ENCODE data around the gene SF3B5. TPM values are rescaled to one million over a fixed set of nuclear protein-coding genes. Genes with fewer than 3 reads are reported as not detected.
"Not testable (repeated sequence)": the region's sequence is repeated elsewhere in the genome, so short reads cannot be mapped to it uniquely, and the experiment has no call there.

Gene SF3B5
- total RNA-seq, 1 donor from 2014 or later, result 110 TPM

DNA sequence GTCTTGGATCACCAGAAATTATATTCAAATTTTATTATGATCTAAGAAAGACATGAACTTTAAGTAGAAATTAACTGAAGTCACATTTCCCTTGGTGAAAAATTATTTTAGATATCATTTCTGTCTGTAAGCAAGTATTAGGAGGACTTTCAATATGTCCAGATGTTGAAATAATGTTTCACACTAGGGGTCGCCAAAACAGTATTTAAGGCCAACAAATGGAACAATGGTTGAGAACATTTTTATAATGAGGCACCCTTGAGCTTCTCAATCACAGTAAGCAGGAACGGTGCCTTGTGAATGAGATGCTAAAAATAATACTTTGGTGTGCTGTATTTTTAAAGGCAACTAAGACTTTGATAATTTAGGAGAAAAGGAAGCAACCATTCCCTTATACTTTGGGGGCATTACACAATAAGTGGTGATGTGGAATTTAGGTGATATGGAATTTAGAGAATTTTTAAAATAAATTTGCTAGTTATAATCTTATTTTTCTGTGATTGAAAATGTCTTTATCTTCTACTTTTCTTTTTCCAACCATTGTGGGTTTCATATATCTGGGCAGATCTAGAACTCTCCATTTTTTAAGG is 9.6 kb upstream of the SF3B5 start:
- no peak for DNase-seq (ENCODE audit: low spot score)

DNA sequence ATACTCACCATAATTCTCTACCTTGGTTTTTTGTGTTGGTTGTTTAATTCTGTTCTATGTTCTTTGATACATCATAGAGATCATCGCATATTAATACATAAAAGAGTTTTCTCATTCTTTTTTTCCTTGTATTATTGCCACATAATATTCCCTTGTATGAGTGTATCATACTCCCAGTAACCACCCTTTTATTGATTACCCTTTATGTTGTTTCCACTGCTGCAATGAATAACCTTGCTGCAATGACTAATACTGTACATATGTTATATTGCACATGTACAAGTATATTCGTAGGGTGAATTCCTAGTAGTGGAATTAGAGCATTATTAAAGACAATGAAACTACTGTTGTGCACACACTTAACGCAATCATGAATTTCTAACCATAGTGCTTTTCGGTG is 9.1 kb upstream of the SF3B5 start:
- DNase-seq (ENCODE audit: low spot score), result no peak

DNA sequence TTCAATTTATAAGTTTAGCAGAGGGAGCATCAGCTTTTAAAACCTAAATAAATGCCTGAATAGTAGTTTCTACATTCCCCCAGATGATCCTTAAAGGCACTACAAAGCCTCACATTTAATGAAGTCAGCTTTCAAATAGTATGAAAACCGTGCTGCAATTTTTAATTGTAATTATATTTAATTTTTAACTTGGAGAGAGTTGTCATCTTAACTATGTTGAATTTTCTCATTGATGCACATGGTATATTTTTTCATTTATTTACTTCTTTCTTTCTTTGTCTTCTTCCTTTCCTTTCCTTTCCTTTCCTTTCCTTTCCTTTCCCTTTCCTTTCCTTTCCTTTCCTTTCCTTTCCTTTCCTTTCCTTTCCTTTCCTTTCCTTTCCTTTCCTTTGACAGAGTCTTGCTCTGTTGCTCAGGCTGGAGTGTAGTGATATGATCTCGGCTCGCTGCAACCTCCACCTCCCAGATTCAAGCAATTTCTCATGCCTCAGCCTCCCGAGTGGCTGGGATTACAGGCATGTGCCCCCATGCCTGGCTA is 7.7 kb upstream of the SF3B5 start:
- DNase-seq (ENCODE audit: low spot score), result no peak

DNA sequence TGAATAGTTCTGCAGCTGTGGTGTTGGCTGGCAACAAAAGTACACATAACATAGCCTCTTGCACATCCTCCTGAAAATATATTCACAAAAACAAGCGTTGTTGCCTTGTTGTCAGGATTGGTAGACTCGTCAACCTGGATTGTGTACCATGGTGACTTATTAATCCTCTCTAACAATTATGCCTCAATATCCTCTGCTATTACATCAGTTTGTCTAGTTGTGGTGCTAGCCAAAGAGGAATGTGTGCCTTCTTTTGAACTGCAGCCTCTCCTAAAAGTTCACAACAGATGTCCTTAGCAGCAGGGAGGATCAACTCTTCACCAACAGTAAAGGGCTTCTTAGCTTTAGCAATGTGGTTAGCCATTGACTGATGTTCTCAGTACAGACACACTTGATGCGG is 3.6 kb upstream of the SF3B5 start:
- DNase-seq (ENCODE audit: low spot score), result no peak

DNA sequence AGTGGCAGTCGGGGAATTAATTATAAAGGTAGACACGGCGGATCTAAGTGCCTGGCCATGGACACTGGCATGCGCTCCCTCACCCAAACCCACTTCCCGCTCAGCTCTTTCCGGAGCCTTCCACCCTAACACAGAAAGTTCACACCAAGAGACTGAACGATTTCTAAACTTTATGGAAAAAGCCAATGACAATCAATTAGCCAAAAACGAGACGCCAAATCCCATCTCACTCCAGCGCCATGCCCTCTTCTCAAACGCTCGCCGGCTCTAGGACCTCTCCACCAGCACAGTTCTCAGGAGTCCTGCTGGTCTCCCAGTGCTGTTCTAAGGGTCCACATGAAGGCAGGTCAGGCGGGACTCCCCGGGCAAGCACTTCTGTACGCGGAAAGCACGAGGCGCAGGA is 641 bp downstream of the SF3B5 start:
- DNase-seq (ENCODE audit: low spot score), result no peak

DNA sequence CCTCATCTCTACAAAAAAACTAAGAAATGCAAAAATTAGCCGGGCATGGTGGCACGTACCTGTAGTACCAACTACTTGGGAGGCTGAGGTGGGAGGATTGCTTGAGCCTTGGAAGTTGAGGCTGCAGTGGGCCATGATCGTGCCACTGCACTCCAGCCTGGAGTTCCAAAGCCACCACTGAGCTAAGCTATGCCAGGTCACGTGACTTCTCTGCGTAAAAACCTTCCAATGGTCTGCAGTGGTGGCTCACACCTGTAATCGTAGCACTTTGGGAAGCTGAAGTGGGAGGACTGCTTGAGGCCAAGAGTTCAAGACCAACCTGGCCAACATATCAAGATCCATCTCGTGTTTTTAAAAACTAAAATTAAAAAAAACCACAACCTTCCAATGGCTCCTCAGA is 1.7 kb downstream of the SF3B5 start:
- DNase-seq (ENCODE audit: low spot score), result no peak

DNA sequence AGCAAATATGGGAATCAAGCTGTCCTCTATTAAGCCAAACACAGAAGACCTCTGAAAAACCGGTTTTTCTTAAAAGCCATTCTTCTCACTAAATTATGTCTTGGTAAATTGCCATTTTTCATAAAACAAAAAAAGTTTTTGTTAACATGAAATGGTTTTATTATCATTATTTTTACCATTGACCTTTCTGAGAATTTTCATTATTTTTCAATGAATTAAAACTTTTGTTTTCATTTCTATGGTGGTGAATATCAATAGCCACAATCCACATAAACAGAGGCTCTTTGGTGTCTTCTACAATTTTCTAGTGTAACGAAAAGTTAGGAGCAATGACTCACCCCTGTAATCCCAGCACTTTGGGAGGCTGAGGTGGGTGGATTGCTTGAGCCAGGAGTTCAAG is 2.1 kb downstream of the SF3B5 start:
- no peak for DNase-seq (ENCODE audit: low spot score)

DNA sequence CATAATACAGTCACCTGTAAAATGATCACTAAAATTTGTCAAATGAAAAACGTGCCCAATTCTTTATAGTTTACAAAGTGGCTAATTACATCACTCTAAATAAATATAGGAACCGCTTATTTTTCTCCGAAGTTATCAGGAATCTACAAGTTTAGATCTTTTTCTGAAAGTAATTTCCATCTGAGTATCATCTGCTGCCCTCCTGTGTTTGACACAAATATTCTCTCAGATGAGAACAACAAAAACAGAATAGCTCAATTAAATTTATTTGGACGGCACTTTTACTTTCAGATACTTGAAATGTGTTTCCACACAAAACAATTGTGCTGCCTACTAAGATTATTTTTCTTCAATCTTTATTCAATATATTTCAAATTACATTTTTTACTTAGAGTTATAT is 5.0 kb downstream of the SF3B5 start:
- DNase-seq (ENCODE audit: low spot score), result no peak

DNA sequence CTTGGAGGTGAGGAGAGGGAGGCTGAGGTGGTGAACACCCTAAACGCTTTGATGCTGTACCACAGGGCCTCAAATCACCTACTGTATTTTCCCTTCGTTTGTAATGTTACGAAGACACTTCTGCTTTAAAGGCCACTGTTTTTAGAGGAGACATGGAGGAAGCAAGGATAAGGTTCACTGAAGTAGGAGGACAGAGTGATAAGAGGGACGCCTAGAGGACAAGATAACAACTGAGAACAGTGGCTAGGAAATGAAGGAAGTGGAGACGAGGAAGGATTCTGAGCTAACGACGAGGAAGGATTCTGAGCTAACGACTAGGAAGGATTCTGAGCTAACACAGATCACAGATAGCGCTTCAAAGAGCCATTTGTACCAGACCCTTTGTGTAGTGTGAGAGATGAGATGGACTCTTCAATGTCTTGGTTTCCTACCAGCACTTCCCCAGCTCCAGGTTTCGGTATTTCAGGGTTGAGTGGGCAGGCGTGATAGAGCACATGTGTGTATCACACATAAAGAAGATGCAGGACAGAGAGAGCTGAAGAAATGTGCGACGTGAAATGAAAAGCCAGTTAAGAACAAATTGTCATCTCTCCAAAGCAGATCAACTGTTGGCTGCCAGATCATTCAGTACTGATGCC is 7.5 kb downstream of the SF3B5 start:
- no peak for DNase-seq (ENCODE audit: low spot score)

DNA sequence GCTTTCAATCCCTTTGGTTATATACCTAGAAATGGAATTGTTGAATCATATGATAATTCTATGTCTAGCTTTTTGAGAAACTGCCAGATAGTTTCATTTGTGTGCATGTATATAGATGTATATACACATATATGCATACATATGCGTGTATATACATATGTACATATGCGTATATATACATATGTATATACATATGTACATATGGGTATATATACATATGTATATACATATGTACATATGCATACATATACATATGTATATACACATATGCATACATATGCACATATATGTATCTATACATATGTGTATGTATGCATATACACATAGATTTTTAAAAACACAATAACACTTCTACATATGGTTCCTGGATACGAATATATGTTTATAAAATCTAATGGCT is 8.4 kb downstream of the SF3B5 start:
- no peak for DNase-seq (ENCODE audit: low spot score)

DNA sequence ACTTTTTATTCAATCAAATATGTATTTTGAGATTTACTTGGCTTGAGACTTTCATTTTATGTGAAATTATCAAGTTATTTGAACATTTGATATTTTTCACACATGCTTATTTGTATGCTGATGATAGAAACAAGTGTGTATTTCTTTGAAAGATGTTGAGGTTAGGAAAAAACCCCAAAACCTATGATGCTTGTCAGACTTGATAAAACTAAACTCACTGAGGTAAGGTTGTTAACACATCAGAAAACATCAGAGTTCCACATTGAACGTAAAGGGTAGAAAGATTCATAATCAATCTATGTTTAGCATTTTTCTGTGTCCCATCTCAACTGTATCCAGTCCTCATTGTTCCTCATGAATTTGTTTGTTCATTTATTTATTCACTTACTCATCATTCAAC is 12.2 kb downstream of the SF3B5 start:
- no peak for DNase-seq (ENCODE audit: low spot score)

DNA sequence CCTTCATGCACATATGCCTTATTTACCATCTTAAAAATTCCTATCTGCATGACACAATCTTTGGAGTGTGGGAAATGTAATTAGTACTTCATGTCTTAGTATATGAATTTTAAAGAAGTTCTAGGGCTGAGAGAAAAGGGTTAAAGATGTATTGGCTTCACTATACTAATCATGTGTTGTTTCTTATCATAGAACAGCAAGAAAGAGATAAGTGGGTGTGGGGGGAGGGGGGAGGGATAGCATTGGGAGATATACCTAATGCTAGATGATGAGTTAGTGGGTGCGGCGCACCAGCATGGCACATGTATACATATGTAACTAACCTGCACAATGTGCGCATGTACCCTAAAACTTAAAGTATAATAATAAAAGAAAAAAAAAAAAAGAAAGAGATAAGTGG is 13.0 kb downstream of the SF3B5 start:
- not testable (repeated sequence) for DNase-seq (ENCODE audit: low spot score)

DNA sequence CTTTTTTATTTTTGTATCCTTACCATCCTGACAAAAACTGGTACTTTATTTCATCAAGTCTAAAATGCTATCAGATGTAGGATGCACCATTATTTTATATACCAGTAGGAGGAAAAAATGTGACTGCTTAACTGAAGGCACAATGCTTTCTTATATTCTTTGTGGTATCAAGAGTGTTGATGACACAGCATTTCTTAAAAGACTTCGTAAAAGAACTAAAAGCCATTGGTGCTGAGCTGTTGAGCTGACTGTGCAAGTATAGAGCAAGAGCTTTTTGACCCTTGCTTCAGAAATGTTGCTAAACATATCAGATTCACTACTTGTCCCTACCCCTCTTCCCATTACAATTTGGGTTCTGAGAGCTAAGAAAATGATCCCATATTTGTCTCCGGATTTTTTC is 17.5 kb downstream of the SF3B5 start:
- no peak for DNase-seq (ENCODE audit: low spot score)

DNA sequence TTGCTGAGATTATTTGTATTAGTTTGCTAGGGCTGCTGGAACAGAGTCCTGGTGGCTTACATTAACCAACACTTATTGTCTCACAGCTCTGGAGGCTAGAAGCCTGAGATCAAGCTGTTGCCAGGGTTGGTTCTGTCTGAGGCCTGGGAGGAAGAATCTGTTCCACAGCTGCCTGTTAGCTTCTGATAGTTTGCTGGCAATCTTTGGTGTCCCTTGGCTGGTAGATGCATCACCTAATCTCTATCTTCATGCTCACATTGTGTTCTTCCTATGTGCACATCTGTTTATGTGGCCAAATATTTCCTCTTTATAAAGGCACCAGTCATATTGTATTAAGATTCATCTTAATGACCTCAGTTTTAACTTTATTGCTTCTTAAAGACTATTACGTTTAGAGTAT is 19.5 kb downstream of the SF3B5 start:
- no peak for DNase-seq (ENCODE audit: low spot score)

DNA sequence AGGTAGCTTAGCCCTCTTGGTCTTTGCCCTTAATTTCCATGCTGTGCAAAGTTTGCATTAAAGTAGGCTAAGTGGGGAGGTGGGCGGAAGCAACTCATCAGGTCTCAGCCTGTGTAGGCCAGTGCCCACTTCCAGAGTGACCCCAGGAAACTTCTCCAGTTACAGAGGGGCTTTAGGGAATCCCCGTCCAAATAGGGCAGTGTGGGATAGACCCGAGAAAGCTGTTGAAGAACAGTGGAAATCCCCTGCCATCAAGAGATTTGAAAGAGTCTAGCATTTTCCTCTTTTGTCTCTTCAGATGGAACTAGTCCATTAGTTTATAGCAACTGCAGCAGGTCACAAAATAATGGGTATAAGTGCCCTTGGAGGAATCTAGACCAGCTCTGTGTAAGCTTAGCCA is 20.2 kb downstream of the SF3B5 start:
- no peak for DNase-seq (ENCODE audit: low spot score)

DNA sequence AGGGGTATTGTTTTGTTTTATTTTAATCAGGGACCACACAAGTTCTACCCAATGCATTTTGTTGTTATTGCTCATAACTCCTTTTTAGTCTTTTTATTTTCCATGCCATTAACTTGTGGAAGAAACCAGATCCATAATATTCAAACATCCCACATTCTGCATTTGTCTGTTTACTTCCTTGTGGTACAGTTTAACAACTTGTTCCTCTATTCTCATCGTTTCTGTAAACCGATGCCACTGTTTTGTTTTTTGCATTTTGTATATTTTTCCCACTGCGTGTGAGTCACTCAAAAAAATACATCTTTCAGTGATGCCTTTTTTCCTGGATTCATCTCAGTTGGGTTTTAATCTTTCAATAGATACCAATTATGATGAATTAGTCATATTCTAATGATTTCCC is 22.3 kb downstream of the SF3B5 start:
- DNase-seq (ENCODE audit: low spot score), result no peak

DNA sequence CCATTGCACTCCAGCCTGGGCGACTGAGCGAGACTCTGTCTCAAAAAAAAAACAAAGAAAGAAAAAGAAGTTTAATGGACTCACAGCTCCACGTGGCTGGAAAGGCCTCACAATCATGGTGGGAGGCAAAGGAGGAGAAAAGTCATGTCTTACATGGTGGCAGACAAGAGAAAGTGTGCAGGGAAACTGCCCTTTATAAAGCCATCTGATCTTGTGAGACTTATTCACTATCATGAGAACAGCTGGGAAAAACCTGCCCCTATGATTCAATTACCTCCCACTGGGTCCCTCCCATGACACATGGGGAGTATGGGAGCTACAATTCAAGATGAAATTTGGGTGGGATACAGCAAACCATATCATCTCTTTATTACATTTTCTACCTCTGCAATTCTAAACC is 25.9 kb downstream of the SF3B5 start:
- DNase-seq (ENCODE audit: low spot score), result no peak

DNA sequence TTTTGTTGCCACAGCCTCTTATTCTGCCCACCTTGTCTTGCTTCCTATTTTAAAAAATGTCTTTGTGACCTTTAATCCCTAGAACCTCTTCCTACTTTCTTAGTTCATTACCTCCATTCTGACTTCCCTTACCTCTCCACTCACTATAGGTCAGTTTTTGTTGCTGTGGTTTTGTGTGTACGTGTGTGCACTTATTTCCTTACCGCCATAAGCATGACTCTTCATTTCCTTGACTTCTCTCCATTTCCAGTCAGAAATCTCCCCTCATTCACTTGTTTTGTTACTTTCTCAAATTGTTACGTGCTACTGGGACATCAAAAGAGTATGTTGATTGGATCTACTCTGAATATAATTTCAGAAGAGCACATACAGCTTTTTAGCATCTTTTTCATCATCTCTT is 26.6 kb downstream of the SF3B5 start:
- no peak for DNase-seq (ENCODE audit: low spot score)

DNA sequence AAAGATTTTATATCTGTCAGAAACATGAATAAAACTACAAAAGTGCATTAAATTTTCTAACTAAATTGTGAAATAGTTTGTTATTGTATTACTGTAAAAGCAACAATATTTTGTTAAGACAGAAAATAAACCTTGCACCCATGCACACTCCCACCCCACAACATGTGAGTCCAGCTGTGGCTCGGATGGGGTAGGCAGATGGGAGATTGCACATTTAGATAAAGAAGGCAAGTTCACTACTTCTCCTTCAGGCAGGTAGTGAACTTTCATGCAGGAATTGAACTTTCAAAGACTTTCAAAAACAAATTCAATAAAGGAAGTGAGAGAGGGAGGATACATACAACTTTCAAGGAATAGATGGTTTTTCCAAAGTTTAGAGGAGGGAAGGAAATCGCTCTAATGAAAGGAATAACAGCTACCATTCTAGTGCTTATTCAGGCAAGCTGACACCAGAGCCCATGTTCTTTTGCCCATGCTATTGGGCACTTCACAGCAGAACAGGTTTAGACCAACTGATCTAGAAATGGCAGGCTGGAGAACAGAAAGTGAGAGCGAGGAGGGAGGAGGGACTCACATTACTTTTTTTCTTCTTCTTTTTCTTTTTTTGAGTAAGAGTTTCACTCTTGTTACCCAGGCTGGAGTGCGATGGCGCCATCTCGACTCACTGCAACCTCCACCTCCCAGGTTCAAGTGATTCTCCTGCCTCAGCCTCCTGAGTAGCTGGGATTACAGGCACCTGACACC is 28.5 kb downstream of the SF3B5 start:
- no peak for DNase-seq (ENCODE audit: low spot score)

DNA sequence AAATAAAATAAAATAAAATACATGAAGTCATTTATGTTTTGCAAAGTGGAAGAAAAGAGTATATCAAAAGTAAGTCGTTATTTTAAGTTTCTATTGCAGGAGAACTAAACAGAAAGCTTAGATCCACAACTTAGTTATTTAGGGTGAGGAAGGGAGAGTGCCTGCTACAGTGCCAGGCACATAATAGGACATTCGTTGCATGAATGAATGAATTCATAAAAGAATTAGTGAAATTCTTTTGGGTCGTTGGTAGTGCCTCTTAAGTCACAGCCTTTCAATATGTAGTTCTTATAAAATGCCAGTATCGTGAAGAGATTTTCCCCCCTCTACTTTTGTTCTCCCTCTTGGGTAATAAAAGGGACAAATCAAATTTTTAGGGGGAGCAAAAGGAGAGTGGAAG is 29.1 kb downstream of the SF3B5 start:
- DNase-seq (ENCODE audit: low spot score), result no peak

DNA sequence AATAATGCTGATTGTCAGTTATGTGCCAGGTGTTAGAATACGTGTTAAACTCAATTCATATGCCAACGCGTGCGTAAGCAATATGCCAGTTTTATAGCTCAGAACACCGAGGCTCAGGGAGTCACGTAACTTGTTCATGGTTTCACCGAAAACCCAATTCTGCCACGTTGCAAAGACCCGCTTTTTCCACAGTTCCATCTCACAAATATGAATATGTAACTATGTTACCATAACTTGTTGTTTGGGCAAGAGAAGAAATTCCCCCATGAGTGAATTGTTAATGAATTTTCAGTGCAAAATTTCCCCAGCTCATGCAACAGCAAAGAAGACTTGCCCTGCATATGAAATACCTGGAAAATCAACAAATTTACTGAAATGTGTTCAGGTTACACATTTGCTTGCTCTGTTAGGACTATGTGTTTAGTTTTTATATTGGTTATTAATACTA is 30.1 kb downstream of the SF3B5 start:
- DNase-seq (ENCODE audit: low spot score), result no peak

DNA sequence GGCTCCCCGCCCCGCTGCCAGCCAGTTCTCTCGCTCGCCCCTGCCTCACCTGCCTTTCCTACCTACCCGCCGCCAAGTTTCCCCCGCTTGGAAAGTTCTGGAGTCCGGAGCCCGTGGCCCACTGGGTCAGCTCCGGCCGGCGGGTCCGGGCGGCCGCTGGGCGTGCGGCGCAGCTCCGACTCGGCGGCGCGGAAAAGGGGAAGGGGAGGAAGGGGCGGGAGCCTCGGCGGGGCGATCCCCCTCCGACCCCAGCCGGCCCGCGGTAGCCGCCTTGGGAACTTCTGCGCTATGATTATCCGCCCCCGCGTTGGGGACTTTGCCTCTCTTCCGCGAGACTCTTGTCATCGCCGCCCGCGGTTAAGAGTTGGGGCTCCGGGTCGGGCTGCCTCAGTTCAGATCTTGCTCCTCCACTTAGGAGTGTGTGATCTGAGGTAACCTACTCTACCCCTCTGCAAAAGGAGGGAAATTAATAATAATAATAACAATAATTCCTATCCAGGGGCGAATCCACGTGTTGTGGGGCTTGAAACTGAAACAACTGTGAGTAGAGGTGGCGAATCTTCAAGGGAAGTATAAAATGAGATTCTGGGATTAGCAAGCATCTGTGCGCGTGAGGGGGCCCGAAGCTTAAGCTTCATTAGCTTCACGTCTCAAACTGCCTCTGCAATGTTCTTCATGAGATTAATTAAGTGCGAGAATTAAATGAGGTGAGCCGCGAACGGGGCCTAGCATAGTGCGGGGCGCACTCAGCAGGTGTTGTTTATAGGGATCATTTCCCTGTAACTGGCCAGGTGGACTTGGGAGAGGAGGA is 30.8 kb downstream of the SF3B5 start:
- DNase-seq (ENCODE audit: low spot score), result peak; percentile 48
